NCI-H82 (cell line): ENCODE measurements around the gene ABLIM3.

Experiments
- DNase-seq: peaks from one replicate; lab custom pipeline; 2025; lab: John Stamatoyannopoulos, UW

The ABLIM3 gene

DNA sequence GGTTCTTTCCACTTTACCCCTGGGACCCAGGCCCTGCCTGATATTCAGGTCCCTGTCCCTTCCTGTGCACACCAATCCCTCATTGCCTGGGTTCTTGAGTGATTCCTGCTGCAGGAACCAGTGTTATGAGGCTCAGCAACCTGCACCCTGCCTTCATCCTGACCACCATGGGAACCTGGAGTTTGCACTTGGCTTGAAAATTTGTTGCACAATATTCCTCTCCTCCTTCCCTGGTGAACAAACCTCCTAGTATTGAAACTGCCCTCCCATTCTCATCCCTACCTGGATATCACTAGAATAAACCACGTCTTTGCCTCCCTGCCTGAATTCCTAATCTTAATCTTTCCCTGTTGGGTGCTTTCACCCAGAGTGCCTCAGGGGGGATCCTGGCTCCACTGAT lies 78.3 kb downstream of the ABLIM3 start:
- DNase-seq, result no peak

DNA sequence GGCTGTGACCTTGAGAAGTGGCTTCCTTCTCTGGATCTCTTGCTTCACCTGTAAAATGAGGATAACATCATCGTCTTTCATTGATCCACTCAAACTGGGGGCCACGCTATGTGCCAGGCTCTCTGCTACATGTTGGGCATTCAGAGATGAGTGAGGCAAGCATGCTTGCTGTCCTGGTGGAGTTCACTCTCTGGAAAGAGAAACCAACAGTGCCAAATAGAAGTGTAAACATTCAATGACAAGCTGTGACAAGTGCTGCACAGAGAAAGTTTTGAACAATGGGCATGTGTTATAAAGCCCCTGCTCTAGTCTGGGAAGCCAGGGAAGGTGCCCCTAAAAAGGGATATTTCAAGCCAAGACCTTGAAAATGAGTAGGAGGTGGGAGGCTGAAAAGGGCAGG lies 79.5 kb downstream of the ABLIM3 start:
- no peak for DNase-seq

DNA sequence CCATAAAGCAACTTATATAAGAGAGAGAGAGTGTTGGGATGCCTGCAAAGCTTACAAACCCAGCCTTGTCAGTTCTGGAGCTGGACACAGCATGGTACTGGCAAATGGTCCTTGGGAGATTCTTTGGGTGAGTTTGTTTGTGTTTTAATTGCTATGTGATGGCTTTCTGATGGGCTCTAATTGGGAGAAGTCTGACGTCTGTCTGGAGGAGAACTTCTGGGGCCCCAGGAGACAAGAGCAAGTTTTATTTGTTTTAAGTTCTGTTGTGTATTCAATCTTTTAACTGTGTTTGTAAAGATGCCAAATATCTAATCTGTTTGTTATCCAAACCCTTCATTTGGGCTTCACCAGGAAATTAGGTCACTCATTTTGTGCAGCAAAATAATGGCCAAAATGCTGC lies 80.0 kb downstream of the ABLIM3 start:
- no peak for DNase-seq

DNA sequence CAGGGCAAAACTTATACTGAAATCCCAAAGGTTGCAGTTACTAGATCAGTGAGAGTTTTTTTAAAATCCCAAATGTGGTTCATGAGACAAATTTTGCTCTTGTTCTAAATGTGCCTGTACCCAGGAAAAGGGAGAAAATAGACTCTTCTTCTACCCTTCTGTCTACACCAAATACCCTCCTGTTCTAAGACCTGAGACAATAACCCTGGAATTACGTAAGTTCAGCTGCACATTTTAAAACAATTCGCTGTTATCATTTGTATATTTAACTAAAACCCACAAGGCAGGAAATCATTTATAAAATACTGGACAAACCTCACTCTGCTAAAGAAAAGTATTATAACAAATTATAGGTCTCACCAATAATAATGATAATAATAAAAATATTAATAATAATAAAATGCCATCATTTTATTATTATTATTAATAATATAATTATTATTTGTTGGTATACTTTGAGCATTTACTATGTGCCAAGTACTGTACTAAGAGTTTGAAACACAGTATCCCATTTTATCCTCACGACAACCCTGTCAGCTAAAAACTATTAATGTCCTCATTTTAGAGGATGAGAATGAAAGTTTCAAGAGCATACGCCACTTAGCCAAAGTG lies 80.5 kb downstream of the ABLIM3 start:
- no peak for DNase-seq

DNA sequence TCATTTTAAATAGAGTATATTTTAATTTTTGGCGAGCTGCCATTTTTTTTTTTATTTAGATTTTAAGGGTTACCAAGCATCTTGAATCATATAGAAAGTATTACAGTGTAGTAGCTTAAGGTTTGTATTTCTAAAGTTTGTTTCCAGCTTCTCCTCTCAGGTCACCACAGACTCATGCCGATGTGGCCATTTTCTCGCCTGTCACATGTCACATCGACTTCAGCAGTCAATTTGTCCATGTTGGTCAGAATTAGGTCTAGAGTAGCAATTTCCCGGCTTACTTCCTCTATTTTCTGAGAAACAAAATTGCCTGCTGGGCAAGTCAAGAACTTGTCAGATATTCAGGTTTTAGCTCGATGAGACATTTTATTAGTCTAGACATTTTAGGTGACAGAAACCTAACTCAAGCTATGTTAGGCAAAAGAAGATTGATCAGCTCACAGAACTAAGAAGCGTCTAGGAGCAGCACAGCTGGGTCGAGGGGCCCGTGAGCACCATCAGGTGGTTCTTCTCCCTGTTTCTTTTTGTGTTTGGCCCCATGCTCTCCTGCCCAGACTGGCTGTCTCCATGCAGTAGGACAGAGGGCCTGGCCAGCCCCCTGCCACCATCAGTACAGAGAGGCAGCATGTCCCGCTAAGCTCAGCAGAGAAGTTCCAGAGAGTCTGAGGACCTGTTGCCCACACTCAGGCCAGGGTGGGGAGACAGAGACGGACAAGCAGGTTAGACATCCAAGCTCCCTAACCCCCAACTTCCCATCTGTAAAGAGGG lies 82.0 kb downstream of the ABLIM3 start:
- no peak for DNase-seq

DNA sequence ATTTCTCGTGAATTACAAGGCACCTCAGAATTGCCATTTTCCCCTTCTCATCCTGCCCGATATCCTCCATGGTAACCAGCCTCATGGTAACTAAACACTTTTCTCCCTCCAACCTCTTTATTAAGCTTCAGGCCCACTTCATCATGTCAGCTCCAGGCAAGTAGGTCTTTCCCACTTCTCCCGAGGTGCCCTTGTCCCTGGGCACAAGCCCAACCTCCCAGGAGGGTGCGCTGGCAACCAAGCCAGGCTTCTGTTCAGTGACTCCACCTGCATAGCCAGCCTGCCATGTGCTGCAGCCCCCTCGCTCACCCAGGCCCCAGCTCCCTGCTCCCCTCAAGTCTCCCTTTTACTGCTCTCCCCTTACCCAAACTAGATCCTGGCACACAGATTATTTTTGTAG lies 83.0 kb downstream of the ABLIM3 start:
- no peak for DNase-seq

DNA sequence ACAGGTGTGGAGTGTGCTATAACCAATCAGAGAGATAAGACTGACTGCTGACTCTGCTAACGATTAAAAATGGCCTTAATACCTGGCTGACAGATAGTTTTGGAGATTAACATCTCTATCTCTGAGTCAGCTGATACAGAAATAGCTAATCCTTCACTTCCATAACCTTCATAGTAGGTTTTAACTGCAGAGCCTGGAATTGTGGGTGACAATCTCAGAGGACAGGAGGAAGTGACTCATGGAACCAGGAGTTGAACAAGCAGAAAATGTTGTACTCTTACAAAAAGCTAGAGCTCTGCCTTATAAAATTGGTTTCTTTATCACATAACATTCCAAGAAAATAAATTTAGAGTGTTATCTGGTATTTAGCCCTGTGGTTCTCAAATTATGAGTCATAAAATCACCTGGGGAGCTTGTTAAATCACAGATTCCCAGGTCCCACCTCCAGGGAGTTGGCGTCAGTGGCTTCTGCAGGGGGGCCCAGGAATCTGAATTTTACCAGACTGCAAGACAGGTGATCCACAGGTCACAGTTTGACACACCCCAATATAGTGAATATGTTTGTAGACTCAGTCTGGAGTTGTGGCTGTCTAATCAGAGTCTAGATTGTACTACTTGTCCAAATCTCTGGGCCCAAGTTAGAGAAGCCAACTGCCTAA lies 86.0 kb downstream of the ABLIM3 start:
- peak; percentile 23 for DNase-seq

DNA sequence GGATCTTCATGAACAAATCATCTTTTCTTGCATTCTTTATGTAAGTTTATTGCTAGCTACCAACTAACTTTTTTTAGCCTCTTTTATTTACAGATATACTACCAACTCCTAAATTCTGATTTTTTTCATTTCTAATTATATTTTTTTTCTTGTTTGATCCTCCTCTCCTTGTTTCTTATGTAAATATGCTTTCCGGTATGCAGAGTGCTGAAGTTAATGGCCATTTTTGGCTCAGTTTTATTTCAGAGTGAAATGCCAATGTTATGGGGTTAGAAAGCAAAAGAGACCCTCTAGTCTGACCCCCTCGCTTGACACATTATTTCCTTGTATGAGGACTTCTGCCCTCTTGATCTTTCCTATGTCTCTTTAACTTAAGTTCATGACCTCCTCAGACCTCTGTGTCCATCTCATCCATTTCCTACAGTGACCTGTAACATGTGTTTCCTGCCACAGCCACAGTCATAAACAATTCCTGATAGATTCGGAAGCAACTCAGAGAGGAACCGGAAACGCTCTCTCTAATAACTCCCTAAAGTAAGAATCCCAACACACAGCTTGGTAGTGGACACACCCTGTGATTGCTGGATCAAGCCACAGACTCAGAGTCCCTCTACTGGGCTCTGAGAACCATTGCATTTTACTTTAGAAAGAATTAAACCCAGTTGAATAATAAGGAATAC lies 87.5 kb downstream of the ABLIM3 start:
- DNase-seq, result peak; percentile 77

DNA sequence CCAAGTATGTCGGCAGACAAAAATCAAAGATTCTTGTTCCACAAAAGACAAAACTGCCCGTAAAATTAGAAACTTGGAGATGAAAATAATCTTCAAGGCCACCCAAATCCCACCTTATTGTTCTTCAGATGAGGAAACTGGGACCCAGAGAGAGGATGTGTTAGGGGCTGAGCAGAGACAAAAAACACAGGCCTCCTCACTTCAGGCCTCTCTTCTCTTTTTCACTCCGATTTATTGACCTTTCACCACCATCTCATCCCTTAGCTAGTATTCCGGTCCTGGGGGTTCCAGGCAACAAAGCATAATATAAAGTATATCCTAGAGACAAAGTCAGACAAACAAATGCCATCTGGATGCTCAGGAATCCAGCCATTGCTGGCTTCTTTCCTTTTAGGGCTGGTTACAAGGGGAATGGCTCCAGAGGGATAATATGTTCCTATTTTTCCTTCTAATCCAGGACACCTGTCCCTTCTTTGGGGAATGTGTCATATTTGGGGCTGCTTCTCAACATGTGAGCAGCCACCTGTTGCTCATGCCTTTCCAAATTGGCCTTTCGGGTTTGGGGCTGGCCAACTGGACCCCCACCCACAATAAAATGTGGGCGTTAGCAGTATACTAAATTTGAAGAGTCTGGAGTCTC lies 88.1 kb downstream of the ABLIM3 start:
- DNase-seq, result no peak

DNA sequence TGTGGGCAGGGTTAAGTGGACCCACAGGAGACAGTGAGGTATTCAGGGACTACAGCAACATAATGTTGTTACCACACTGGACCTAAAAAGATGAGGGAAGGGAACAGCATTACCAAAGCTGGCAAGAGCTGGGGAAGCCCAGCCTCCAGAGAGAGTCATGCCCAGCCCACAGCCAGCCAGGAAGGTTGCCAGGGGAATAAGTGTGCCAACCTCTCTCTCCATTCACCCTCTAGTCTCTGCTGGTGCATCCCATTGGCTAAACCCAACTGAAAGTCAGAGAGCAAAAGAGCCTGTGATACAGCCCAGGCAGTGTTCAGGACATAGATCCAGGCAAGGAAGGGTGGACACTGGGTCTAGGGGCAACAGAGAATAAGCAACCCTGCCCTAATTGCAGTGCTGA lies 94.5 kb downstream of the ABLIM3 start:
- DNase-seq, result no peak

DNA sequence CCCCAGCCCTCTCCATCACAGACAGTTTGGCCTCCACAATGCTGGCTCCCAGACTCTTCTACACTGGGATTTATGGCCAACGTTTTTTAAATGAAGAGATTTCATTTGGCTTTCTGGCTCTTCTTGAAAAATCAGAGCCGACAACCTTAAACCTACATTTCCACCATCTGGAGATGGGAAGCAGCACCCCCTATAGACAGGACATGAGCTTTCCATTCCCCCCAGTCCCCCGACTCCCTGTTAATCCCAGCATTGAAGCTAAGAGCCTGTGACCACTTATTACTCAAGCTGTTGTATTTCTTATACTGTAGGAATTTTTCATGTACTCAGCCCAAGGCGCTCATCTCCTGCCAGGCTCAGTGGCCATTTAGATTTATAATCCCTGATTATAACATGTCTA lies 96.4 kb downstream of the ABLIM3 start:
- DNase-seq, result peak; percentile 45

DNA sequence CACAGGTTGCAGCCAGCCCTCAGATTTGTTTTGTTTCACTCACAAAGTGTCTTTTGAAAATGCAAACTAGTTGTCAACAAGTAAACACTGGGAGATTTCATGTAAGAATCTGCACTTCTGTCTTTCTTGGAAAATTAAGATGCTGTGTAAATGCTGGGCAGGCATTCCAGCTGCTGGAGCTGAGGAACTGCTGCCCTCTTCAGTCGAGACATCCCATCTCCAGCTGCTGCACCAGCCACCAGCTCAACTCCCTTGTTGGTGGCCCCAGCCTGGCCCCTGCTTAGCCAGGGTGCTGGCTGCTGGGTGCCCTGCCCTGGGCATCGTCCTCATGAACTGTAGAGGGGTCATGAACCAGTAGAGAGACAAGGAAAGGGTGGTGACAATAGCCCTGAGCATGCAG lies 97.2 kb downstream of the ABLIM3 start:
- no peak for DNase-seq

DNA sequence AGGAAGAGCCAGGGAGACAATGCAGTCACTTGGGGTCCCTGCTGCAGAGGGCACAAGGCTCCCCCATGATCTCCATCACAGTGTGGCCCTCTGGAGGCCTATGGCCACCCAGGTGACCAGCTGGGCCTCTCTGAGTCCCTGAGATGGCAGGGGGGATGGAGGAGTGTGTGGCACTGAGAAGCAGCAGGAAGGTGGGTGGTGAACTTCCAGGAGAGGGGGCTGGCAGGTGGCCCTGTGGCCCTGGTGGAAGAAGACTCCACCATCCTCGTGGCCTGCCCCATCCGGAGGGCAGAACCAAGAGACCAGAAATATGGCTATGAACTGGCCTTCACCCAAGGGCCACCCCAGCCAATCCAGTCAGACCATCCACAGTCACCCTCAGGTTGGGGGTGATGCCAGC lies 98.6 kb downstream of the ABLIM3 start:
- no peak for DNase-seq

DNA sequence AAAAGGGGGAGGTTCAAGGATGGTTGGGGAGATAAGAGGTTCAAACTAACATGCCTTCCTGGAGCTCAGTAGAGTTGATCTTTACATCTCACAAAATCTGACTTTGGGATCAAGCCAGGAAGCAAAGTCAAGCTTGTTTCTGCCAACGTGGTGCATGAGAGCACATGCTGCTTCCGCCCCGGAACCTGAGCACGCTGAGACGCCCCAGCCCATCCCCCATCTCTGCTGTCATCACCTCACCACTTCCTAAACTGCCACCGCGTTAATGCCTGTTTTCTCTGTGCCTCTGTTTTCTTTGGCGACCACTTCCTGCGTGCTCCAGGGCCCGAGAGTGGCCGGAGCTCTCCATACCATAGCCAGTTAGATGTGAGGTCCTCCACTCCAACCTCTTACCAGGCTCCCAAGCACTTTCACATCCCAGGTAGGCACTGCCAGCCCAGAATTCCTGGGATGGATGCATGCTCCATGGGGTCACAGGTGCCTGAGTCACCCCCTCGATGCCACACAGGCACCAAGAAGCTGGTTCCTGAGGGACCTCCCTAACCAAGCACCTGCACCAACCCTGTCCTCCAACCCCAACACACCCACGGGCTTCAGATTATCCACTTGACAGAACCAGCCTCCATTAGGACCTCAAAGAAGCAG lies 99.2 kb downstream of the ABLIM3 start:
- DNase-seq, result no peak

DNA sequence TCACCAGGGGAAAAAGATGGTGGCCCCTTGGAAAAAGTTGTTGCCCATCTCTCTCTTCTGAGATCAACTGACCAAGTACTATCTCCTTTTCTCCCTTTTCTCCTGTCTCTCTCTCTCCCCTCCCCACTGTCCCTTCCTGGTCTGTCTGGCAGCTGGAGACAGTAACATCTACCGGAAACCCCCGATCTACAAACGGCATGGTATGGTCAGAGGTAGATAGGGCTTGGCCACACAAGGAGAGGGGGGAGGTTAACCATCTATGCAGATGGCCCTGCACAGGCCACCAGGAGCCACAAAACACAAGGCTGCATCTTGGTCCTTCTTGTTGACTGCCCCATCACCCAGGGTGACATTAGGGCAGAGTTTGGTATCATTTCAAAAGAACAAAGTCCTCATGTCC lies 101.0 kb downstream of the ABLIM3 start:
- DNase-seq, result no peak

DNA sequence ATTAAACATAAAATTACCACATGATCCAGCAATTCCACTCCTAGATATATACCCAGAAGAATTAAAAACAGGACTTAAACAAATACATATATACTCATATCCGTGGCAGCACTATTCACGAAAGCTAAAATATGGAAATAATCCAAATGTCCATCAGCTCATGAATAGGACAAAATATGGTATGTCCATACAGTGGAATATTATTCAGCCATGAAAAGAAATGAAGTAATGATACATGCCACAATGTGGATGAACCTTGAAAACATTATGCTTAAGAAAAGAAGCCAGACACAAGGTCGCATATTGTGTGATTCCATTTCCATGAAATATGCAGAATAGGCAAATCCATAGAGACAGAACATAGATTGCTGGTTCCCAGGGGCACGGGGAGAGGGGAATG lies 105.6 kb downstream of the ABLIM3 start:
- no peak for DNase-seq

DNA sequence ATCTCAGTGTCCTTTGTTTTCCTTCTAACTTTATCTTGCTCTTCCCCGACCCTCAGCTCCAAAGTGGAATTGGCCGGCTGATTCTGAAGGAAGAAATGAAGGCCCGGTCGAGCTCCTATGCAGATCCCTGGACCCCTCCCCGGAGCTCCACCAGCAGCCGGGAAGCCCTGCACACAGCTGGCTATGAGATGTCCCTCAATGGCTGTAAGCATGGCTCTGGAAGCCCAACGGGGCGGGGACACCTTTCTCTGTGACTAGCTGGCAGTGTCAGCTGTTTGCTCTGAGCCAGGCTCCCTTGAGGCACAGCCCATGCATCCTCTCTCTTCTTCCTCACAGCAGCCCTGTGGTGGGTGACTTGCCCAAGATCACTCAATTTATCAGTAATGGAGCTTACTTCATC lies 106.4 kb downstream of the ABLIM3 start:
- DNase-seq, result no peak

DNA sequence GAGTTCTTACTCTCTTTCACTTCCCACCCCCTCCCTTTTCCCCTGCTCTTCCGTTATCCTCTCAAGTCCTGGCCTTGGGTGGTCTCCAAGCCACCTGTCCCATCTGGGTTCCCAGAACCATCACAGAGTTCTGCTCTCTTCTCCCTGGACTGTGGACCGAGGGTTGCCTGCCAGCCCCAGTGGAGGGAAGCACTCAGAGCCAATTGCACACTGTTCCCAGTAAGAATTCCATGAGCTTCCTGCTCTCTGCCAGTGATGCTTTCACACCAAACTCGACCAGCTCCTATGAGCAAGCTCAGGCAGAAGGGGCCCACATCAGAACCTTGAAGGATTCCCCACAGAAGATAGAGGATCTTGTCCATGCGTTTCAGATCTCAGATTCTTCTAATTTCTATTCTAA lies 110.3 kb downstream of the ABLIM3 start:
- no peak for DNase-seq

DNA sequence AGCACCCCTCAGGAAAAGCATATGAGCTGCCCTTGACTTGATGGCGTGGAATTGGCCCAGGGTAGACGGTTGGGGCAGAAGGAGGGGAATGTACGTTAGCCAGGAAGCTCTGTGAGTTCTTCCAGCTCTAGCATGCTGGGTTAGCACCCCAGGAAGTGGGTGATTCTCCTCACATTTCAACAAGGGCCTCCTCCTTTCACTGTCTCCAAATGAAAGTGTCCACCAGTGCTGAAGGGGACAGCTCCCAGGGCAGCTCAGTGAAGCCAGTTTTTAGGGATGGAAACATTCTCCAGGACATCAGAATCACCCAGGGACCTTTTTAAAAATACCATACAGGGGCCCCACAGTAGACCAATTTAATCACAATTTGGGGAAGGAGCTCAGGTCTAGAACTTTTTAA lies 113.2 kb downstream of the ABLIM3 start:
- DNase-seq, result no peak

DNA sequence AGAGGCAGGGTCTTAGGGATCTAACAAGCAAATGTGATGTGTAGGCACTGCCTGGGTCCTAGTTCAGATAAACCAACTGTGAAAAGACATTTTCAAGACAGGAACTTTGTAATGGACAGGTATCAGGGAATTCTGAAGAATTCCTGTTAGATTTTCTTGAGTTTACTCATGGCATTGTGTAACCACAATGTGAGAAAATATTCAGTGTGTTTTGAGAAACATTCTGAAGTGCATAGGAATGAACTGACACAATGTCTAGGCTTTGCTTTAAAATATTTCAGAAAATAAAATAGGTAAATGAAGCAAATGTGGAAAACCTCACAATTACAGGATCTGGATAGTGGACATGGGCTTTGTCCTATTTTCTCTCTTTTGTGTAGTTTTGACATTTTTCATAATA lies 115.2 kb downstream of the ABLIM3 start:
- no peak for DNase-seq

DNA sequence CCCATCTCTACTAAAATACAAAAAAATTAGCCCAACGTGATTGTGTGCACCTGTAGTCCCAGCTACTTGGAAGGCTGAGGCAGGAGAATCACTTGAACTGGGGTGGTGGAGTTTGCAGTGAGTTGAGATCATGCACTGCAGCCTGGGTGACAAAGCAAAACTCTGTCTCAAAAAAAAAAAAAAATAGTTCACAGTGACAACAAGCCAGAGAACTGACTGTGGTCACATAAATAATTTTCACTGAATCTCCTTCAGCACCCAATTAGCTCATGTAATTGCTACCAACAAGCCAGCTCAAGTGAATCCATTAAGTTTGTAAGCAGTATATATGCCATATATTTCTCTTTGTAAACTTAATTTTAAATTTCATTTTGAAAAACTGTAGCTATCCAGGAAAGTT lies 115.8 kb downstream of the ABLIM3 start:
- no peak for DNase-seq
